ENCODE measurements around the gene USB1. TPM values are rescaled to one million over a fixed set of nuclear protein-coding genes. Genes with fewer than 3 reads are reported as not detected.

The USB1 gene
- polyA plus RNA-seq, 1 experiment = 86.2 TPM

- no peak for DNase-seq (ENCODE audit: low read depth)
- no peaks in the 10 kb centered on the region for H3K36me3 ChIP-seq (ENCODE audit: control insufficient read depth, insufficient read depth, low read length)
- TF ChIP-seq CTCF (IDR thresholded peaks at IDR 0.05; ENCODE audit: insufficient read depth, low read depth, low read length) = no peak
- no peak overlapping the region for H3K4me3 ChIP-seq (ENCODE audit: low read depth, low read length)
- ChIA-PET POLR2A (no interaction called here), CTCF (no interaction called here)
- H3K27me3 ChIP-seq (ENCODE audit: control insufficient read depth, insufficient read depth, low read length) = peaks cover 8% of the 10 kb centered on the region
These were observed 30.9 kb upstream of the USB1 start for GRCh38 chr16:57970319-57970718.

GRCh38 chr16:57970970-57971369 lies 30.2 kb upstream of the USB1 start, which contains the start of gene CNGB1:
TSS of gene CNGB1 (minus strand) at chr16:57971128. CDS start at chr16:57967286, 3,842 bp downstream.
- TF ChIP-seq CTCF (IDR thresholded peaks at IDR 0.05; ENCODE audit: insufficient read depth, low read depth, low read length) = no peak
- ChIA-PET CTCF (no interaction called here), POLR2A (no interaction called here)
- no peak within 1 kb of the TSS for H3K4me3 ChIP-seq (ENCODE audit: low read depth, low read length)
- no peaks in the 10 kb centered on the region for H3K36me3 ChIP-seq (ENCODE audit: control insufficient read depth, insufficient read depth, low read length)
- DNase-seq (ENCODE audit: low read depth) = no peak
- H3K27me3 ChIP-seq (ENCODE audit: control insufficient read depth, insufficient read depth, low read length) = peaks cover 11% of the 10 kb centered on the region

GRCh38 chr16:57971848-57972247 lies 29.4 kb upstream of the USB1 start:
- POLR2A ChIA-PET = no interaction called here
- no peak overlapping the region for H3K4me3 ChIP-seq (ENCODE audit: low read depth, low read length)
- CTCF ChIA-PET = no interaction called here
- peaks cover 14% of the 10 kb centered on the region for H3K27me3 ChIP-seq (ENCODE audit: control insufficient read depth, insufficient read depth, low read length)
- DNase-seq (ENCODE audit: low read depth) = no peak
- no peaks in the 10 kb centered on the region for H3K36me3 ChIP-seq (ENCODE audit: control insufficient read depth, insufficient read depth, low read length)
- no peak for TF ChIP-seq CTCF (IDR thresholded peaks at IDR 0.05; ENCODE audit: insufficient read depth, low read depth, low read length)

- ChIA-PET CTCF (no interaction called here), POLR2A (no interaction called here)
- TF ChIP-seq CTCF (IDR thresholded peaks at IDR 0.05; ENCODE audit: insufficient read depth, low read depth, low read length) = no peak
- Histone ChIP-seq H3K36me3 (ENCODE audit: control insufficient read depth, insufficient read depth, low read length) (no peaks in the 10 kb centered on the region), H3K27me3 (ENCODE audit: control insufficient read depth, insufficient read depth, low read length) (peaks cover 14% of the 10 kb centered on the region), H3K4me3 (ENCODE audit: low read depth, low read length) (no peak overlapping the region)
- no peak for DNase-seq (ENCODE audit: low read depth)
These were observed 28.9 kb upstream of the USB1 start for GRCh38 chr16:57972306-57972705.

- no peak for TF ChIP-seq CTCF (IDR thresholded peaks at IDR 0.05; ENCODE audit: insufficient read depth, low read depth, low read length)
- DNase-seq (ENCODE audit: low read depth) = no peak
- CTCF ChIA-PET = interaction anchor here (1.9 kb wide), 1 partner anchor 70 kb away, joined by 5 read pairs; no protein-coding TSS in a partner anchor
These were observed 24.8 kb upstream of the USB1 start for GRCh38 chr16:57976331-57976796.

More at GRCh38 chr16:57976331-57976796, 24.8 kb upstream of the USB1 start:
- POLR2A ChIA-PET = no interaction called here
- peaks cover 7% of the 10 kb centered on the region for H3K27me3 ChIP-seq (ENCODE audit: control insufficient read depth, insufficient read depth, low read length)
- no peaks in the 10 kb centered on the region for H3K36me3 ChIP-seq (ENCODE audit: control insufficient read depth, insufficient read depth, low read length)
- H3K4me3 ChIP-seq (ENCODE audit: low read depth, low read length) = no peak overlapping the region

Data from BJ (cell line).